Astrocyte of the cerebellum (primary cell): Measurements from ENCODE around the gene SRP9.
A peak's percentile ranks its signal among the peaks of the same experiment; 100 is the strongest.
"Not testable (repeated sequence)": the region's sequence is repeated elsewhere in the genome, so short reads cannot be mapped to it uniquely, and the experiment has no call there.

Experiments
- DNase-seq: peaks from one replicate; pipeline ENCODE4 v3.0.0-alpha.2; 2011; ENCODE audit warnings: low read depth
- H3K4me3 ChIP-seq: 2 replicates; pipeline ENCODE4 v1.5.1; 2011; ENCODE audit warnings: mild to moderate bottlenecking, low read depth, low read length, moderate library complexity
- in situ Hi-C: cut with HindIII; loops from 2 replicates; pipeline ENCODE4 v1.10.0; 2017; ENCODE audit warnings: low sequenced_read_pairs
- TF ChIP-seq, protein P1 (sequence below): IDR thresholded peaks from 2 replicates; pipeline ENCODE4 v1.5.1; 2012; ENCODE audit warnings: low read length, low read depth, moderate library complexity, mild to moderate bottlenecking; ENCODE audit errors: missing control alignments

The SRP9 gene

DNA sequence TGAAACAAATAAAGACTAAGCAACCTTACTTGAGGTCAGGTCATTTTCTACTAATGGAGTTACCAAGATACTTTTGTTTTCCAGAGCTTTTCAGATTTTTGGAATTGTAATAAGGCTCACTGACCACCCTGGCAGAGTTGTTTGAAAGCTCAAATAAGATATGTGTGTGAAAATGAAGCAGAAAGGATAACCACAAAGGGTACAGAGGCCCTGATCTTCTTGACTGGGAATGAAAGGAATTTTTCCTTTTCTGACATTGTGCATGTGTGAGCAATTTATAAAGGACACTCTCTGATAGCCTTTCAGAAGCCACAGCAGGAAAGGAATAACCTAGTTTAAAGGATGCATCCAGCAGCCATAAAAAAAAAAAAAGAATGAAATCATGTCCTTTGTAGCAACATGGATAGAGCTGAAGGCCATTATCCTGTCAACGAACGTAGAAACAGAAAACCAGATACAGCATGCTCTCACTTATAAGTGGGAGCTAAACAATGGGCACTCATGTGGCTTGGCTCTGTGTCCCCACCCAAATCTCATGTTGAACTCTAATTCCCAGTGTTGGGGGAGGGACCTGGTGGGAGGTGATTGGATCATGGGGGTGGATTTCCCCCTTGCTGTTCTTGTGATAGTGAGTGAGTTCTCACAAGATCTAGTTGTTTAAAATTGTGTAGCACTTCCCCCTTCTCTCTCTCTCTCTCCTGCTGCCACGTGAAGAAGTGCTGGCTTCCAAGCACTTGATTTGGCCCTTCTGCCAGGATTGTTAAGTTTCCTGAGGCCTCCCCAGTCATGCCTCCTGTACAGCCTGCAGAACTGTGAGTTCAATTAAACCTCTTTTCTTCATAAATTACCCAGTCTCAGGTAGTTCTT is 3.1 kb upstream of the SRP9 start:
- DNase-seq: no peak
- in situ Hi-C loops: no loop called here
- TF ChIP-seq, protein P1, sequence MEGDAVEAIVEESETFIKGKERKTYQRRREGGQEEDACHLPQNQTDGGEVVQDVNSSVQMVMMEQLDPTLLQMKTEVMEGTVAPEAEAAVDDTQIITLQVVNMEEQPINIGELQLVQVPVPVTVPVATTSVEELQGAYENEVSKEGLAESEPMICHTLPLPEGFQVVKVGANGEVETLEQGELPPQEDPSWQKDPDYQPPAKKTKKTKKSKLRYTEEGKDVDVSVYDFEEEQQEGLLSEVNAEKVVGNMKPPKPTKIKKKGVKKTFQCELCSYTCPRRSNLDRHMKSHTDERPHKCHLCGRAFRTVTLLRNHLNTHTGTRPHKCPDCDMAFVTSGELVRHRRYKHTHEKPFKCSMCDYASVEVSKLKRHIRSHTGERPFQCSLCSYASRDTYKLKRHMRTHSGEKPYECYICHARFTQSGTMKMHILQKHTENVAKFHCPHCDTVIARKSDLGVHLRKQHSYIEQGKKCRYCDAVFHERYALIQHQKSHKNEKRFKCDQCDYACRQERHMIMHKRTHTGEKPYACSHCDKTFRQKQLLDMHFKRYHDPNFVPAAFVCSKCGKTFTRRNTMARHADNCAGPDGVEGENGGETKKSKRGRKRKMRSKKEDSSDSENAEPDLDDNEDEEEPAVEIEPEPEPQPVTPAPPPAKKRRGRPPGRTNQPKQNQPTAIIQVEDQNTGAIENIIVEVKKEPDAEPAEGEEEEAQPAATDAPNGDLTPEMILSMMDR: no peak
- H3K4me3 ChIP-seq: no peak overlapping the region

DNA sequence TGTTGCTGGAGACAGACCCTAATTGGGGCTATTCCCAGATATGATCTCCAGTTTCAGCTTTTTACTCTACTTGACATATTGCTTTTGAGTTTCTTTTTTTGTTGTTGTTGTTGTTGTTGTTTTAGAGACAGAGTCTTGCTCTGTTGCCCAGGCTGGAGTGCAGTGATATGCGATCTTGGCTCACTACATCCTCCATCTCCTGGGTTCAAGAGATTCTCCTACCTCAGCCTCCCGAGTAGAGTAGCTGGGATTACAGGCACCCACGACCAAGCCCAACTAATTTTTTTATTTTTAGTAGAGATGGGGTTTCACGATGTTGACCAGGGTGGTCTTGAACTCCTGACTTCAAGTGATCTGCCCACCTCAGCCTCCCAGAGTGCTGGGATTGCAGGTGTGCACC is 1.3 kb upstream of the SRP9 start:
- in situ Hi-C loops: no loop called here
- TF ChIP-seq, protein P1: no peak
- DNase-seq: no peak
- no peak overlapping the region for H3K4me3 ChIP-seq

DNA sequence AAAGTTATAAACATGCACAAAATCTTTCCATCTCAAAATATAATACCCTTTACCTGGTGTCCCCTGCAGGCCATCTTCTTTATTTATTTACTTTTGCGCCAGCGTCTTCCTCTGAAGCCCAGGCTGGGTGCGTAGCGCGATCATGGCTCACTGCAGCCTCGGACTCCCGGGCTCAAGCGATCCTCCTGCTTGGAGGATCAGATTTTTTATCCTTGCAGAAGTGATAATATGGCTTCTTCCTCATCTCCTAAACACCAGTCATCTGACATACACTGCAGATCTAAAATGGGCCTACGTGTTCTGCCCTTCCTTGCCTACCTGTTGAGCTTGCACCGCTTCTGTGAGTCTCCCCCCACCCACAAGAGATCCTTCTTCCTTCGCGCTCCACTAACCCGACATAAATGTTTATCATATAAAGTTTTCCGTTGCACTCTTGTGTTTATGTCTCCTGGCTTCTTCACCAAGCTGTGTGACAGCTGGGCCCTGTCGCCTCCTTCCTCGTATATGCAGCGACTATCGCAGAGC is 506 bp upstream of the SRP9 start:
- peak overlapping the region; percentile 95 for H3K4me3 ChIP-seq
- DNase-seq: no peak
- TF ChIP-seq, protein P1: no peak
- in situ Hi-C loops: no loop called here

DNA sequence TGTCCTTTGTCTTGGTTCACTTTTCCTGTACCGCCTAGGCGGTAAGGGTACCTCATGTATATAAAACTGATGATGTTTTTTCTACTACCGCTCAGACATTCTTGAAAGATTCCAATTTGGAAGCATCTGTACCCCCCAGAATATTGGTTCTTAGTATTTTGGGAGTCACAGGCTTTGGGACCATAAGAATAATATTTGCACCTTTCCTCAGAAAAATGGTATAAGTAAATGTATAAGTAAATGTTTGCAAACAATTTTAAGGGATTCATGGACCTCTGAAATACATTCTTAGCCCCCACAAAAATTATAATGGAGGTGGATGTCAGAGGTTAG is 677 bp downstream of the SRP9 start:
- peak overlapping the region; percentile 95 for H3K4me3 ChIP-seq
- DNase-seq: no peak
- in situ Hi-C loops: no loop called here
- TF ChIP-seq, protein P1: no peak

DNA sequence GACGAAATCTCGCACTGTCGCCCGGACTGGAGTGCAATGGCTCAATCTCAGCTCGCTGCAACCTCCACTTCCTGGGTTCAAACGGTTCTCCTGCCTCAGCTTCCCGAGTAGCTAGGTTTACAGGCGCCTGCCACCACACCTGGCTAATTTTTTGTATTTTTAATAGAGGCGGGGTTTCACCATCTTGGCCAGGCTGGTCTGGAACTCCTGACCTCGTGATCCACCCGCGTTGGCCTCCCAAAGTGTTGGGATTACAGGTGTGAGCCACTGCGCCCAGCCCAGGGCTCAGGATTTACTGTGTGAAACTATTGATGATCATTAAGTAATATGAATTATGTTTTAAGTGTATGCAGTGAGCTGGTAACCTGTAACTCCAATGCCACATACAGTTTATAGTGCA is 1.5 kb downstream of the SRP9 start:
- peak overlapping the region; percentile 95 for H3K4me3 ChIP-seq
- in situ Hi-C loops, DNase-seq: not testable (repeated sequence)

DNA sequence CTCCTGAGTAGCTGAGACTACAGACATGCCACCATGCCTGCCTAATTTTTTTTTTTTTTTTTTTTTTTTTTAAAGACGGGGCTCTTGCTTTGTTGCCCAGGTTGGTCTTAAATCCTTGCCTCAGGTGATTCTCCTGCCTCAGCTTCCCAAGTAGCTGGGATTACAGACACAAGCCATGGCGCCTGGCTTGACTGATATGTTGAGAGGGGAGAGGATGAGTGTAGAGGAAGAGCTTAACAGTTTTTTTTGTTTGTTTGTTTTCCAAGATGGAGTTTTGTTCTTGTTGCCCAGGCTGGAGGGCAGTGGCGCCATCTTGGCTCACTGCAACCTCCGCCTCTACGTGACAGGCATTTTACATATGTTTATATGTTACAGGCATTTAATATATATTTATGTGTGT is 2.5 kb downstream of the SRP9 start:
- TF ChIP-seq, protein P1: no peak
- H3K4me3 ChIP-seq: no peak overlapping the region
- no peak for DNase-seq
- in situ Hi-C loops: no loop called here

DNA sequence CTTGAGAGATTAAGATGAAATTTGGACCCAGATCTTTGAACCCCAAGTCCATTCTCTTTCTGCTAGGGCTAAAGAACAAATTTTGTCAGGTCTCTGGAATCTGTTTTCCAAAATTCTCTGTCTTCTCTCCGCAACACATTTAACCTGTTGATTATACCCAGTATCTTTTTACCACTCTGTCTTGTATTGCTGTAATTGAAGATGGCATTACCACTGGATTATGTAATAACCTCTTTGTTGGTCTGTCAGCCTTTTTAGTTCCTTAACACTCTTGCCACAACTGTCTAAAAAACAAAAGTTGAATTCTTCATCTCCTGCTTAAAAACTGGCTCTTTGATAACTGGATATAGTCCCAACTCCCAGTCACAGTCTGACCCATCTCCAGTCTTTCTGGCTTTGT is 3.0 kb downstream of the SRP9 start:
- no peak overlapping the region for H3K4me3 ChIP-seq
- TF ChIP-seq, protein P1: no peak
- no peak for DNase-seq
- in situ Hi-C loops: no loop called here

DNA sequence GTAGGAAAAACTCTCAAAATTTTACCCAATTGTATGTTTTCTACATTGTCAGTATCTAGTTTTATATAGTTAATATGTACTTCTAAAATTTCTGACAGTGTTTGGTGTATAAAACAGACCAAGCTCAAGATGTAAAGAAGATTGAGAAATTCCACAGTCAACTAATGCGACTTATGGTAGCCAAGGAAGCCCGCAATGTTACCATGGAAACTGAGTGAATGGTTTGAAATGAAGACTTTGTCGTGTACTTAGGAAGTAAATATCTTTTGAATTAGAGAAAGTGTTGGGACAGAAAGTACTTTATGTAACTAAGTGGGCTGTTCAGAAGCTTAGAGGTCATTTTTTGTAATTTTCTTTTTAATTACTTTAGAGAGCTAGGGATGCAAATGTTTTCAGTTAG is 11.5 kb downstream of the SRP9 start:
- DNase-seq, in situ Hi-C loops, H3K4me3 ChIP-seq: not testable (repeated sequence)
